PC-3 (cell line): ENCODE data around the gene LAMC2.

Experiments
- CTCF ChIP-seq: fragments of 300-600 bp; sonication (generic); conservative IDR thresholded peaks from 2 replicates; pipeline ENCODE4 v1.5.1; 2017; ENCODE audit warnings: antibody characterized with exemption, low read depth, mild to moderate bottlenecking, low read length
- EZH2 ChIP-seq: fragments of 300-600 bp; sonication (generic); IDR thresholded peaks from one replicate; pipeline ENCODE4 v1.6.1; 2017; ENCODE audit warnings: antibody characterized with exemption, mild to moderate bottlenecking, low read length; ENCODE audit not compliant: unreplicated experiment

GRCh38 chr1:183248989-183249691 lies 63.1 kb downstream of the LAMC2 start:
- TF ChIP-seq EZH2: no peak
- TF ChIP-seq CTCF: no peak
